ENCODE measurements around the gene LPCAT3.

Gene LPCAT3

GRCh38 chr12:6932766-6933165 lies 85.5 kb downstream of the LPCAT3 start:
- no peak overlapping the region for H3K27ac ChIP-seq (ENCODE audit: insufficient read depth, low read length, poor library complexity, severe bottlenecking)
- peaks cover 32% of the 10 kb centered on the region for H3K4me1 ChIP-seq (ENCODE audit: control insufficient read depth, insufficient read depth, low read length, poor library complexity, severe bottlenecking)
- H3K27me3 ChIP-seq (replicated peaks; ENCODE audit: control insufficient read depth, insufficient read depth, low read length, poor library complexity, severe bottlenecking): no peaks in the 10 kb centered on the region
- H3K9me3 ChIP-seq (ENCODE audit: control insufficient read depth, low read length): no peaks in the 10 kb centered on the region
- no peak overlapping the region for H3K4me3 ChIP-seq (ENCODE audit: insufficient read depth, low read depth, low read length, poor library complexity, severe bottlenecking)
- H3K36me3 ChIP-seq (ENCODE audit: control insufficient read depth, insufficient read depth, low read length): peaks cover 9% of the 10 kb centered on the region
- no peak for DNase-seq

- Histone ChIP-seq H3K4me3 (ENCODE audit: insufficient read depth, low read depth, low read length, poor library complexity, severe bottlenecking) (no peak overlapping the region), H3K27ac (ENCODE audit: insufficient read depth, low read length, poor library complexity, severe bottlenecking) (peak overlapping the region; percentile 76), H3K36me3 (ENCODE audit: control insufficient read depth, insufficient read depth, low read length) (no peaks in the 10 kb centered on the region), H3K4me1 (ENCODE audit: control insufficient read depth, insufficient read depth, low read length, poor library complexity, severe bottlenecking) (peaks cover 20% of the 10 kb centered on the region), H3K27me3 (replicated peaks; ENCODE audit: control insufficient read depth, insufficient read depth, low read length, poor library complexity, severe bottlenecking) (no peaks in the 10 kb centered on the region), H3K9me3 (ENCODE audit: control insufficient read depth, low read length) (no peaks in the 10 kb centered on the region)
- no peak for DNase-seq
These were observed 88.5 kb downstream of the LPCAT3 start for GRCh38 chr12:6929466-6930452.

- Histone ChIP-seq H3K27me3 (replicated peaks; ENCODE audit: control insufficient read depth, insufficient read depth, low read length, poor library complexity, severe bottlenecking) (no peaks in the 10 kb centered on the region), H3K4me1 (ENCODE audit: control insufficient read depth, insufficient read depth, low read length, poor library complexity, severe bottlenecking) (peaks cover 23% of the 10 kb centered on the region)
These were observed 89.4 kb downstream of the LPCAT3 start for GRCh38 chr12:6928703-6929407.

GRCh38 chr12:6928022-6928702 lies 90.1 kb downstream of the LPCAT3 start:
- Histone ChIP-seq H3K27ac (ENCODE audit: insufficient read depth, low read length, poor library complexity, severe bottlenecking) (peak overlapping the region; percentile 76), H3K9me3 (ENCODE audit: control insufficient read depth, low read length) (no peaks in the 10 kb centered on the region), H3K4me3 (ENCODE audit: insufficient read depth, low read depth, low read length, poor library complexity, severe bottlenecking) (peak overlapping the region; percentile 68), H3K27me3 (replicated peaks; ENCODE audit: control insufficient read depth, insufficient read depth, low read length, poor library complexity, severe bottlenecking) (no peaks in the 10 kb centered on the region), H3K4me1 (ENCODE audit: control insufficient read depth, insufficient read depth, low read length, poor library complexity, severe bottlenecking) (peaks cover 23% of the 10 kb centered on the region), H3K36me3 (ENCODE audit: control insufficient read depth, insufficient read depth, low read length) (no peaks in the 10 kb centered on the region)
- no peak for DNase-seq

More at GRCh38 chr12:6928703-6929407, 89.4 kb downstream of the LPCAT3 start:
- H3K27ac ChIP-seq (ENCODE audit: insufficient read depth, low read length, poor library complexity, severe bottlenecking): peak overlapping the region; percentile 76
- no peaks in the 10 kb centered on the region for H3K9me3 ChIP-seq (ENCODE audit: control insufficient read depth, low read length)
- peak overlapping the region; percentile 68 for H3K4me3 ChIP-seq (ENCODE audit: insufficient read depth, low read depth, low read length, poor library complexity, severe bottlenecking)
- no peak for DNase-seq
- H3K36me3 ChIP-seq (ENCODE audit: control insufficient read depth, insufficient read depth, low read length): no peaks in the 10 kb centered on the region

GRCh38 chr12:6927379-6928021 lies 90.8 kb downstream of the LPCAT3 start, which contains the start of gene ATN1:
Gene ATN1, plus strand, starts transcription at chr12:6927959. Its CDS starts 6,043 bp downstream, at chr12:6934002.
- Histone ChIP-seq H3K27me3 (replicated peaks; ENCODE audit: control insufficient read depth, insufficient read depth, low read length, poor library complexity, severe bottlenecking) (no peaks in the 10 kb centered on the region), H3K27ac (ENCODE audit: insufficient read depth, low read length, poor library complexity, severe bottlenecking) (peak within 1 kb of the TSS; percentile 76), H3K9me3 (ENCODE audit: control insufficient read depth, low read length) (no peaks in the 10 kb centered on the region), H3K4me3 (ENCODE audit: insufficient read depth, low read depth, low read length, poor library complexity, severe bottlenecking) (peak within 1 kb of the TSS; percentile 83), H3K4me1 (ENCODE audit: control insufficient read depth, insufficient read depth, low read length, poor library complexity, severe bottlenecking) (peaks cover 23% of the 10 kb centered on the region), H3K36me3 (ENCODE audit: control insufficient read depth, insufficient read depth, low read length) (peaks cover 5% of the 10 kb centered on the region)
- DNase-seq: peak in 1 of 3 donors; percentile 38
